Stimulated activated CD8-positive, alpha-beta memory T cell treated with anti-CD3 and anti-CD28 coated beads, Interleukin-15, amount 100 ng/mL, for 48 hours (primary cell): ENCODE measurements around the gene PLK5.
"Not testable (repeated sequence)": the region's sequence is repeated elsewhere in the genome, so short reads cannot be mapped to it uniquely, and the experiment has no call there.

ENCODE experiments used
- DNase-seq, 2 donors: peaks; one replicate each; pipeline ENCODE4 v3.0.0-alpha.2; 2020; ENCODE audit warnings: low read depth in 2 of 2

PLK5 gene

GRCh38 chr19:1507763-1508506 lies 15.9 kb upstream of the PLK5 start:
- DNase-seq, result peak; percentile 79 to 86

GRCh38 chr19:1508507-1508856 lies 15.4 kb upstream of the PLK5 start:
- no peak for DNase-seq

- DNase-seq, result no peak
Observed at GRCh38 chr19:1509602-1510441, 14.1 kb upstream of the PLK5 start.

GRCh38 chr19:1510442-1510806 lies 13.5 kb upstream of the PLK5 start:
- no peak for DNase-seq

GRCh38 chr19:1510807-1511206 lies 13.1 kb upstream of the PLK5 start:
- no peak for DNase-seq

GRCh38 chr19:1511318-1512317 lies 12.3 kb upstream of the PLK5 start:
- no peak for DNase-seq

DNA sequence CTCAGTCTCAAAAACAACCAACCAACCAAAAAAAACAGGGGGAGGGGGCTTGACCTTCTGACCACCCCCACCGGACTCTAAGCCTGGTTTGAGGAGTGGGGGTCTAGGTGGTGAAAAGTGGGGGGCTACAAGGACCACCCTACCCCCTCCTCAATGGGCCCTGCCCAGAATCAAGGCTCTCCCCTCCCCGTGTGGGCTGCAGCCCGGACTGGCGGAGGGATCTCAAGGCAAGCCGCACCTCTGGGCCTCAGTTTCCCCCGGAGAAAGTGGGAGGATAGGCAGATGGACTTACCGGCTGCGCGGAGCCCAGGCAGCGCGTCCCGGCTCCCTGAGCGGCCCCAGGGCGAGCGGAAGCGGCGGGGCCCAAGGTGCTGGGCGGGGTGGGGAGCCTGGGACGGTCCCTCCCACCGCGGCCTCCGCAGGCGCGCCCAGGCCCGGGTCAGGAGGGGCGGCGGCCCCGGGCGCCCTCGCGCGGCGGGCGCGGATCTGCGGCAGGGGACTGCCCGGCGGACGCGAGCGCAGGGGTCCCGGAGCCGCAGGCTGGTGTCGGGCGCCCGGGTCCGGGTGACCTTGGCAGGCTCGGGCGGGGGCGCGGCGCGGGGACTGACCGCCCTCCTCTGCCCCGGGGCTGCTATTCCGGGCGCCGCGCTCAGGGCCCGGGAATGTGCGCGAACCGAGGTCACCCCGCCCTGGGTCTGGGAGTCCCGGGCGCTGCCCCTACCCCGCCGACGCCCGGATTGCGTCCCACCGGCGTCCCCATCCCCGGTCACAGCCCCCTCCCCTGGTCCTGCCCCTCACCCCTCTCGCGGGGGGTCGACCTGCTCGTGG lies 11.0 kb upstream of the PLK5 start, which contains the start of gene ADAMTSL5:
ADAMTSL5 (minus strand) TSS at position 349 of the 828 bp plus-strand sequence. CDS start 2,076 bp downstream, outside the sequence.
- peak; percentile 69 to 73 for DNase-seq

- peak; percentile 59 to 64 for DNase-seq
Observed at GRCh38 chr19:1513499-1514294, 10.2 kb upstream of the PLK5 start.

DNA sequence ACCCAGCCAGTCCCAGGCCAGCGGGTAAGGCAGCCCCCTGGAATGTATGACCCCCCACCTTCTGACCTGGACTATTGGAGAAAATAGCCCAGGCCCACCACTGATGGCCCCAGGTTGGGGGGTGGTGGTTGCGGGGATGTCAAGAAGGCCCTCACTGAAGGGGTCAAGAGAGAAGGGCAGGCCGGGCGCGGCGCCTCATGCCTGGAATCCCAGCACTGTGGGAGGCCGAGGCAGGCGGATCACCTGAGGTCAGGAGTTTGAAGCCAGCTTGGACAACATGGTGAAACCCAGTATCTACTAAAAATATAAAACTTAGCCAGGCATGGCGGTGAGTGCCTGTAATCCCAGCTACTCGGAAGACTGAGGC lies 9.6 kb upstream of the PLK5 start:
- no peak for DNase-seq

DNA sequence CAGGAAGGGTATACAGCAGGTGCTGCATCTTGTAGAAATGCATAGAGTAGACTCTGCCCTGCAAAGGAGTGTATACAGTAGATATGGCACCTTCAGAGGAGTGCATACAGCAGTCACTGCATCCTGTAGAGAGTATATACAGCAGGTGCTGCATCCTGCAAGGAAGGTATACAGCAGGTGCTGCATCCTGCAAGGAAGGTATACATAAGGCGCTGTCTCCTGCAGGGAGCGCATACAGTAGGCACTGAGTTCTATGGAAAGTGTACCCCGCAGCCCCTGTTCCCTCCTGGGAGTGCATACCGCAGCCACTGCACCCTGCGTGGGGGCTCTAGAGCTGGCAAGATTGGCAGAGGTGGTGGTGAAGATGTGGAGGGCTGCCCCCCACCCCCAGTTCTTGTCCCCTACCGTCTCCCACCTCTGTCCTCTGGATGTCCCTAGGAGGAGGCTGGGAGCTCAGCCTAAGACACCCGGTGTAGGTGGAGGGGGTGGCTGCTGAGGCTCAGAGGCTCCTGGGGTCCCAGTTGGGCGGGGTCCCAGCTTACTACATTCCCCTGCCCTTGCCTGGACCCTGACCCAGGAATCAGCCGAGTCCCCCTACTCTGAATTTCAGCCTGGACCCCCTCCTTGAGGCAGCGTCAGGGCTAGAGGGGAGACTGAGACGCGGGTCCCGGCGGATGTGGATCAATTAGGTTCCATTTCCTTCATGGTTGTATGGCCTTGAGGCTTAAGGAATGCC lies 8.7 kb upstream of the PLK5 start:
- no peak for DNase-seq

DNA sequence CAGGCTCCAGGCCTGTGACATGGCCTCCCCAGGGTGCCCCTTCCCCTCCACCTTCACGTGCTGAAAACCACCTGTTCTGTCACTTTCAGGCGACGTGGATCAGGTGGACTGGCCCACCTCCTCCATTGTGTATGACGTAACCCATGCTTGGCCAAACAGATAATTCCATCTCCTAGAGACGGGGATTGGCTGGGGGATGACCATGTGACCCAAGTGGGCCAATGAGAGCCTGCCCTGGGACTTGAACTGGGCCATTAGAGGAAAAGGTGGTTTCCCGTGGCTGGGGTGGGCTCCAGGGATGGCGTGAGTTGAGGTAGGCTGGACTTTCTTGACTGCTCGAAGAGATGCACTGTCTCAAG lies 7.5 kb upstream of the PLK5 start:
- no peak for DNase-seq

GRCh38 chr19:1518471-1518870 lies 5.4 kb upstream of the PLK5 start:
- DNase-seq, result no peak

GRCh38 chr19:1519802-1520201 lies 4.1 kb upstream of the PLK5 start:
- DNase-seq, result not testable (repeated sequence)

DNA sequence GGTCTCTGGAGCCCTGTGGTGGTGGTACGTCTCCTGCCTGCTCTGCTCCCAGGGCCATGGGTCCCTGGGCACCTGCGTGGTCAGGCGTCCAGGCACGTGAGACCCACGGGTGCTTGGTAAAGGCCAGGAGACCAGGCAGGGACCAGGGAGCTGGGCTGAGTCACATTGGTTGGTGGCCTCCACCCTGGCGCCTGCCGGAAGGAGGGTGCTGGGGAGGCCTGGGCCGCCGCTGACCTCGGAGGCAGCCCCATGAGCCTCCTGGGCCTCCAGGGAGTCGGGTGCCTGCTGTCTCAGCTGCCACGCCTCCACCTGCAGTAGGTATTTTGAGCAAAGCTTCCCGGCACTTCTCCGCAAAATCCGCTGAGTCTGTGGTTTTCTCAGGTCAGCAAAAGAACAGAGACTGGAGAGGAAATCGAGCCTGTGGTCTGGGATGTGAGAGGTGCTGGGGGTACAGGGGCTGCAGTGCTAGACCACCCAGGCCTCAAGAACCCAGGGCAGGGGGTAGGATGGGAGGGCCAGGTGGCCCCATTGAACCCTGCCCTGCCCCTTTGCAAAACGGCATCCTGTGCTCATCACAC lies 3.6 kb upstream of the PLK5 start:
- DNase-seq, result no peak

GRCh38 chr19:1521636-1522035 lies 2.2 kb upstream of the PLK5 start:
- DNase-seq, result no peak

- no peak for DNase-seq
Observed at GRCh38 chr19:1522061-1522460, 1.8 kb upstream of the PLK5 start.

DNA sequence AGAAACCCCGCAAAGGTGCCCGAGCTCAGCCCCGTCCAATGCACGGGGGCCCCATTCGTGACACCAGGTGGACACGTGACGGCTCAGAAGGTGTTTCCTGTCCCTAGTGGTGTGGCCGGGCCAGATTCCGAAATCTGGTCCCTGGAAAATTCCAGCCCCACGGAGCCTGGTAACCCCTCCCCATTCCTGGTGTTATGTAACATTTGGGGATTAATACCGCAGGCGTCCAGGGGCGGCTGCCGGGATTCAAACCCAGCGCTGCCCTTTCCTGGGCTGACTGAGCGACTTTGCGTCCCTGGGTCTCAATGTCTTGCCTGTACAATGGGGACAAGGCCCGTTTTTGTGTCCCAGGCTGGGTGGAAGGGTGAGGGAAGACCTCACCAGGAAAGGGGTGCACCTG lies 1.0 kb upstream of the PLK5 start:
- no peak for DNase-seq

- no peak for DNase-seq
Observed at GRCh38 chr19:1524287-1524971, 552 bp downstream of the PLK5 start.

DNA sequence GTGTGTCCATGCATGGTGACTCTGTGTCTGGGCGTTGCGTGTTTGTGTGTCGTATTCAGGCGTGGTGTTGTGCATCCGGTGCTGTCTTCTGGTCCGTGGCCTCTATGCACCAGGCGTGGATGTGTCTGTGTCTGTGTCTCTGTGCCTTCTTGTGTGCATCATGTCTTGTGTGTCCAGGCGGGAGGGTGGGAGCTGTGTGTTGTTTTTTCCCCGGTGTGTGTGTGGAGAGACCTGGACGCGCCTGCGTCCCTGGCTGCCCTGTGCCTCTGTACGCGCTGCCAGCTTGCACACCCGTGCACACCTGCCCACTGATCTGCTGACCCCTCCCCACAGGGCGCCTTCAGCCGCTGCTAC lies 1.1 kb downstream of the PLK5 start:
- no peak for DNase-seq
